A549 (cell line): ENCODE measurements around the gene SPATA25. TPM values are rescaled to one million over a fixed set of nuclear protein-coding genes. Genes with fewer than 3 reads are reported as not detected.

Source experiments
- ATAC-seq, 2 experiments: fragments of 200-7000 bp in 1 of 2; fragments of >200 bp in 1 of 2; cut with Nextera tagmentation in 1 of 2; cut with Tn5 transposase in 1 of 2; 3 replicates each; pipeline versions ENCODE4 v1.8.0 to v1.9.1; 2018 to 2020; ENCODE audit warnings: mild to moderate bottlenecking in 1 of 2, moderate library complexity in 1 of 2
- CTCF ChIA-PET: fragments of 300-600 bp; sonication (Branson Sonifier 250); formaldehyde crosslinking; extraction: SDS; loops from one replicate; lab custom pipeline; 2021; ENCODE audit warnings: antibody characterized with exemption, inconsistent platforms; lab: Yijun Ruan, JAX
- POLR2A ChIA-PET: fragments of 350-600 bp; formaldehyde crosslinking; extraction: SDS; loops from one replicate; lab custom pipeline; 2021; ENCODE audit warnings: antibody characterized with exemption, inconsistent platforms; lab: Yijun Ruan, JAX
- DNase-seq, 2 experiments: peaks; one replicate each; pipeline versions ENCODE4 v3.0.0 to v3.0.0-alpha.2; 2011 to 2016; ENCODE audit warnings: low read depth in 1 of 2, low spot score in 1 of 2
- FAIRE-seq: peaks from 2 replicates; lab custom pipeline; 2011; peaks lifted over from hg19 to GRCh38; lab: Jason Lieb, UNC
- H3K27ac ChIP-seq, 2 experiments: fragments of >200 bp; sonication (Bioruptor Twin); formaldehyde crosslinking; 3 replicates each; pipeline ENCODE4 v1.5.1; 2016 to 2017
- H3K4me1 ChIP-seq: fragments of >200 bp; sonication (Bioruptor Twin); formaldehyde crosslinking; 3 replicates; pipeline ENCODE4 v1.6.1; 2016
- H3K4me2 ChIP-seq: fragments of >200 bp; sonication (Bioruptor Twin); formaldehyde crosslinking; 3 replicates; pipeline ENCODE4 v1.6.1; 2016
- H3K4me3 ChIP-seq: fragments of >200 bp; sonication (Bioruptor Twin); formaldehyde crosslinking; 3 replicates; pipeline ENCODE4 v1.5.1; 2016
- H3K9me3 ChIP-seq: fragments of >200 bp; sonication (Bioruptor Twin); formaldehyde crosslinking; 3 replicates; pipeline ENCODE4 v1.6.1; 2016
- CHD2 ChIP-seq: fragments of 150-350 bp; IDR thresholded peaks from 2 replicates; pipeline ENCODE4 v1.6.1; 2014; ENCODE audit warnings: low read length; ENCODE audit not compliant: partially characterized antibody
- EHMT2 ChIP-seq: fragments of 200-600 bp; sonication (generic); IDR thresholded peaks from 2 replicates; pipeline ENCODE4 v1.6.1; 2016; ENCODE audit warnings: antibody characterized with exemption, low read depth, mild to moderate bottlenecking, moderate library complexity
- ELK1 ChIP-seq: fragments of 150-350 bp; IDR thresholded peaks from 2 replicates; pipeline ENCODE4 v1.6.1; 2014; ENCODE audit warnings: low read depth, mild to moderate bottlenecking, low read length
- EP300 ChIP-seq, 2 experiments: fragments of >200 bp; sonication (Bioruptor Twin); formaldehyde crosslinking; IDR thresholded peaks; 2 replicates in 1 of 2; 3 replicates in 1 of 2; pipeline ENCODE4 v1.6.1; 2016 to 2017
- FOXS1 ChIP-seq: fragments of 250-450 bp; sonication (Bioruptor Pico); IDR thresholded peaks from 2 replicates; pipeline ENCODE4 v1.5.0; 2020; ENCODE audit warnings: mild to moderate bottlenecking, moderate library complexity
- GATA3 ChIP-seq: IDR thresholded peaks from 2 replicates; pipeline ENCODE4 v1.6.1; 2012; ENCODE audit warnings: borderline replicate concordance
- HEYL ChIP-seq: fragments of 250-450 bp; sonication (Bioruptor Pico); IDR thresholded peaks from 2 replicates; pipeline ENCODE4 v1.8.0; 2021; ENCODE audit warnings: mild to moderate bottlenecking, moderate library complexity
- HOXB13 ChIP-seq: fragments of 250-450 bp; sonication (Bioruptor Pico); IDR thresholded peaks from 2 replicates; pipeline ENCODE4 v1.5.0; 2020; ENCODE audit warnings: low read depth, mild to moderate bottlenecking, moderate library complexity
- HOXB5 ChIP-seq: fragments of 250-450 bp; sonication (Bioruptor Pico); IDR thresholded peaks from 2 replicates; pipeline ENCODE4 v1.5.0; 2020; ENCODE audit warnings: mild to moderate bottlenecking, moderate library complexity
- JUNB ChIP-seq: fragments of >200 bp; sonication (Bioruptor Twin); formaldehyde crosslinking; IDR thresholded peaks from 2 replicates; pipeline ENCODE4 v1.6.1; 2016
- KDM5A ChIP-seq: fragments of 200-600 bp; sonication (generic); IDR thresholded peaks from 2 replicates; pipeline ENCODE4 v1.6.1; 2016; ENCODE audit warnings: antibody characterized with exemption, mild to moderate bottlenecking
- MAFK ChIP-seq: fragments of 450-650 bp; IDR thresholded peaks from 2 replicates; pipeline ENCODE4 v1.6.1; 2014; ENCODE audit not compliant: partially characterized antibody
- MAZ ChIP-seq: fragments of 150-350 bp; IDR thresholded peaks from 2 replicates; pipeline ENCODE4 v1.6.1; 2014; ENCODE audit warnings: antibody characterized with exemption, low read depth, low read length, borderline replicate concordance
- PBX3 ChIP-seq: IDR thresholded peaks from 2 replicates; pipeline ENCODE4 v1.6.1; 2012
- POLR2A ChIP-seq: IDR thresholded peaks from 2 replicates; pipeline ENCODE4 v1.6.1; 2012; ENCODE audit warnings: mild to moderate bottlenecking, low read length
- POLR2AphosphoS2 ChIP-seq: conservative IDR thresholded peaks from 2 replicates; pipeline ENCODE4 v1.6.1; 2012; ENCODE audit warnings: low read length, improper control_type of control experiment, inconsistent platforms
- RARB ChIP-seq: fragments of 250-450 bp; sonication (Bioruptor Pico); IDR thresholded peaks from 2 replicates; pipeline ENCODE4 v1.8.0; 2021; ENCODE audit warnings: mild to moderate bottlenecking, moderate library complexity
- RCOR1 ChIP-seq: fragments of 150-350 bp; IDR thresholded peaks from 2 replicates; pipeline ENCODE4 v1.6.1; 2014; ENCODE audit warnings: antibody characterized with exemption, low read length, low read depth
- RFX5 ChIP-seq: fragments of 450-650 bp; IDR thresholded peaks from 2 replicates; pipeline ENCODE4 v1.7.1; 2014; ENCODE audit warnings: antibody characterized with exemption, mild to moderate bottlenecking, moderate library complexity
- SMC3 ChIP-seq: fragments of >200 bp; sonication (Bioruptor Twin); formaldehyde crosslinking; IDR thresholded peaks from 3 replicates; pipeline ENCODE4 v1.6.1; 2018; ENCODE audit warnings: inconsistent platforms
- TP53 ChIP-seq: fragments of 250-450 bp; sonication (Bioruptor Pico); IDR thresholded peaks from 2 replicates; pipeline ENCODE4 v1.5.0; 2021; ENCODE audit warnings: mild to moderate bottlenecking, moderate library complexity
- ZFP36 ChIP-seq: fragments of 450-650 bp; IDR thresholded peaks from 2 replicates; pipeline ENCODE4 v1.6.1; 2014; ENCODE audit warnings: borderline replicate concordance; ENCODE audit not compliant: partially characterized antibody
- ZSCAN20 ChIP-seq: fragments of 250-450 bp; sonication (Bioruptor Pico); IDR thresholded peaks from 2 replicates; pipeline ENCODE4 v1.8.0; 2022; ENCODE audit warnings: mild to moderate bottlenecking, moderate library complexity
- WGBS: methylation state at CpG from one replicate; pipeline ENCODE4 v1.1.6; 2017; ENCODE audit errors: missing lambda C conversion rate; 5-methylcytosine and 5-hydroxymethylcytosine counted together
- polyA plus RNA-seq, 4 experiments: library from polyadenylated mRNA; depleted of rRNA in 3 of 4; stranded (reverse); fragments of >200 nt; fragmentation: RNase III in 1 of 4; extraction: RNeasy Plus Mini Kit Qiagen cat#74134 plus additional on column Dnase treatment in 1 of 4; gene quantifications; 2 replicates in 3 of 4; 3 replicates in 1 of 4; pipeline ENCODE4 v1.2.3, GENCODE V29; 2011 to 2017
- TF ChIP-seq, protein P1 (sequence below): fragments of >200 bp; sonication (Bioruptor Twin); formaldehyde crosslinking; IDR thresholded peaks from 3 replicates; pipeline ENCODE4 v1.6.1; 2016

Gene SPATA25
- polyA plus RNA-seq, 2 of the 4 experiments (the other 2 are of a cell fraction), result 0.31 to 0.77 TPM

DNA sequence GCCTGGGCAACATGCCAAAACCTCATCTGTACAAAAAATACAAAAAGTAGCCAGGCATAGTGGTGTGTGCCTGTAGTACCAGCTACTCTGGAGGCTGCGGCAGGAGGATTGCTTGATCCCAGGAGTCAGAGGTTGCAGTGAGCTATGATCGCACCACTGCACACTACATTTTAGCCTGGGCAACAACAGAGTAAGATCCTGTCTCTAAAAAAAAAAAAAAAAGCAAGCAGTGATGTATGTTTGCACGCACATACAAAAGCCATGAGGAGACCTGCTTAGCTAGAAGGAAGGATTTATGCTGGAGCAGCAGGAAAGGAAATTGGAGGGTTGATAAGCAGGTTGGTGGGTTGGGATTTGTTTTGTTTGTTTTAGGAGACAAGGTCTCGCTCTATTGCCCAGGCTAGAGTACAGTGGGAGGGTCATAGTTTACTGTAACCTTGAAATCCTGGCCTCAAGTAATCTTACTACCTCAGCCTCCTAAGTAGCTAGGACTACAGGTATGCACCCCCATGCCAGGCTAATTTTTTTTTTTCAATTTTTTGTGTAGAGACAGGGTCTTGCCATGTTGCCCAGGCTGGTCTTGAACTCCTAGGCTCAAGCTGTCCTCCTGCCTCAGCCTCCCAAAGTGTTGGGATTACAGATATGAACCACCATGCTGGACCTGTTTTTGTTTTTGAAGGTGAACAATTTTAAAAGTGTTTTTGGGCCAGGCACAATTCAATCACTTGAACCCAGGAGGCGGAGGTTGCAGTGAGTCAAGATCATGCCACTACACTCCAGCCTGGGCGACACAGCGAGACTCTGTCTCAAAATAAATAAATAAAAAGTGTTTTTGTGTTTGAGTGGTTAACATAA lies 26.0 kb downstream of the SPATA25 start:
- H3K27ac ChIP-seq, result no peak overlapping the region
- H3K4me1 ChIP-seq, result peaks cover 15% of the 10 kb centered on the region; the same call in 2 of the 3 replicates
- FAIRE-seq (no peak), ATAC-seq (no peak)
- CTCF ChIA-PET, result interaction anchor here (0.5 to 1.4 kb wide), 3 partner anchors 11 to 90 kb away, joined by 3 to 6 read pairs (median 3); no protein-coding TSS in a partner anchor
- H3K4me3 ChIP-seq, result no peak overlapping the region
- WGBS, result 92% methylated on average over 7 of the region's 7 CpGs
- no peaks in the 10 kb centered on the region for H3K9me3 ChIP-seq
- TF ChIP-seq TP53 (CRISPR knock-in tag), result no peak
- TF ChIP-seq RFX5, result no peak
- no peak for TF ChIP-seq EHMT2
- TF ChIP-seq HEYL (CRISPR knock-in tag), result no peak
- no peak for TF ChIP-seq KDM5A
- TF ChIP-seq ELK1, result no peak
- no peak for TF ChIP-seq RCOR1
- TF ChIP-seq, all 56 proteins: peak for 0
- POLR2A ChIA-PET, result interaction anchor here (0.9 kb wide), 1 partner anchor 19 kb away, joined by 3 read pairs; the partner anchor contains the start of gene ZSWIM1
- DNase-seq, result no peak
- H3K4me2 ChIP-seq, result no peak overlapping the region

DNA sequence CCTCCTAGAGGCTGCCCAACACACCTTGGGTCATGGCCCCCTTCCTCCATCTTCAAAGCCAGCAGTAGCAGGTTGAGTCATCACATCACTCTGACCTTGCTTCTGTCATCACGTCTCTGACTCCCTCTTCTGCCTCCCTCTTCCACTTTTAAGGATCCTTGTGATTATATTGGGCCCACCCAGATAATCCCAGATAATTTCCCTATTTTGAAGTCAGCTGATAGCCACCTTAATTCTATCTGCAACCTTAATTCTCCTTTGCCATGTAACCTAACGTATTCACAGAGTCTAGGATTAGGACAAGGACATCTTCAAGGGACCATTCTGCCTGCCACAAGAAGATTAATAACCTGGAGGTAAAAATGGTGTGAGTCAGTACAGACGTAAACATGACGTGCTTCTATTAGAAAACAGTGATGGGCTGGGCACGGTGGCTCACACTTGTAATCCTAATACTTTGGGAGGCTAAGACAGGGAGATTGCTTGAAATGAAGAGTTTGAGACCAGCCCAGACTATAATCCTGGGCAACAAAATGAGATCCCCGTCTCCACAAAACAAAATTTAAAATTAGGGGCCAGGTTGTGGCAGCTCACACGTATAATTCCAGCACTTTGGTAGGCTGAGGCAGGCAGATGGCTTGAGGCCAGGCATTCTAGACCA lies 26.7 kb downstream of the SPATA25 start:
- DNase-seq (peak in 1 of 2 experiments; percentile 47), ATAC-seq (no peak), FAIRE-seq (no peak)
- no peak overlapping the region for H3K27ac ChIP-seq
- 46% methylated on average over 7 of the region's 7 CpGs for WGBS
- H3K4me2 ChIP-seq, result 0 out of 3 replicates have a peak overlapping the region, but pooled peaks have one; percentile 6
- ChIA-PET CTCF (interaction anchor here (0.5 to 1.4 kb wide), 3 partner anchors 12 to 89 kb away, joined by 3 to 6 read pairs (median 3); no protein-coding TSS in a partner anchor), POLR2A (interaction anchor here (0.9 kb wide), 1 partner anchor 20 kb away, joined by 3 read pairs; the partner anchor contains the start of gene ZSWIM1)
- peaks cover 22% of the 10 kb centered on the region; the same call in 2 of the 3 replicates for H3K4me1 ChIP-seq
- no peak overlapping the region for H3K4me3 ChIP-seq
- TF ChIP-seq HEYL (CRISPR knock-in tag), result no peak
- no peaks in the 10 kb centered on the region for H3K9me3 ChIP-seq

GRCh38 chr20:45859916-45860315 lies 27.5 kb downstream of the SPATA25 start:
- peaks cover 22% of the 10 kb centered on the region; the same call in 2 of the 3 replicates for H3K4me1 ChIP-seq
- FAIRE-seq, result no peak
- POLR2A ChIA-PET, result no interaction called here
- no peaks in the 10 kb centered on the region for H3K9me3 ChIP-seq
- no peak overlapping the region for H3K4me2 ChIP-seq
- no peak overlapping the region for H3K27ac ChIP-seq
- 92% methylated on average over 5 of the region's 5 CpGs for WGBS
- TF ChIP-seq FOXS1 (CRISPR knock-in tag), result no peak
- TF ChIP-seq PBX3, result no peak
- TF ChIP-seq HOXB5 (CRISPR knock-in tag), result no peak
- TF ChIP-seq POLR2A, result no peak
- no peak for TF ChIP-seq CHD2
- no peak for TF ChIP-seq GATA3
- no peak for TF ChIP-seq EP300 (IDR thresholded peaks at IDR 0.05)
- no peak for TF ChIP-seq MAZ
- TF ChIP-seq MAFK, result no peak
- TF ChIP-seq POLR2AphosphoS2, result no peak
- no peak for TF ChIP-seq HOXB13 (CRISPR knock-in tag)
- TF ChIP-seq ZSCAN20 (CRISPR knock-in tag), result no peak
- TF ChIP-seq ZFP36, result no peak
- TF ChIP-seq RARB (CRISPR knock-in tag), result no peak
- TF ChIP-seq EHMT2, result no peak
- no peak for TF ChIP-seq SMC3
- no peak for TF ChIP-seq JUNB
- TF ChIP-seq, protein P1, sequence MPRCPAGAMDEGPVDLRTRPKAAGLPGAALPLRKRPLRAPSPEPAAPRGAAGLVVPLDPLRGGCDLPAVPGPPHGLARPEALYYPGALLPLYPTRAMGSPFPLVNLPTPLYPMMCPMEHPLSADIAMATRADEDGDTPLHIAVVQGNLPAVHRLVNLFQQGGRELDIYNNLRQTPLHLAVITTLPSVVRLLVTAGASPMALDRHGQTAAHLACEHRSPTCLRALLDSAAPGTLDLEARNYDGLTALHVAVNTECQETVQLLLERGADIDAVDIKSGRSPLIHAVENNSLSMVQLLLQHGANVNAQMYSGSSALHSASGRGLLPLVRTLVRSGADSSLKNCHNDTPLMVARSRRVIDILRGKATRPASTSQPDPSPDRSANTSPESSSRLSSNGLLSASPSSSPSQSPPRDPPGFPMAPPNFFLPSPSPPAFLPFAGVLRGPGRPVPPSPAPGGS, result no peak
- TF ChIP-seq, all 56 proteins: peak for 0
- no peak overlapping the region for H3K4me3 ChIP-seq
- CTCF ChIA-PET, result no interaction called here
- ATAC-seq, result no peak
- DNase-seq, result no peak
